Mesendoderm (in vitro differentiated cells): ENCODE results near the gene SLC66A3.

Source experiments
- DNase-seq: peaks from one replicate; pipeline ENCODE4 v3.0.0; 2013
- H2AK5ac ChIP-seq: 2 replicates; pipeline ENCODE4 v1.6.1; 2013; ENCODE audit warnings: low read length, inconsistent platforms
- H2BK120ac ChIP-seq: 2 replicates; pipeline ENCODE4 v1.6.1; 2013; ENCODE audit warnings: low read depth, mild to moderate bottlenecking, low read length, moderate library complexity, mixed read lengths
- H2BK15ac ChIP-seq: replicated peaks from 2 replicates; pipeline ENCODE4 v1.6.1; 2013; ENCODE audit warnings: low read depth, mild to moderate bottlenecking, moderate library complexity
- H2BK5ac ChIP-seq: 2 replicates; pipeline ENCODE4 v1.6.1; 2013; ENCODE audit warnings: low read length, inconsistent platforms
- H3K18ac ChIP-seq: 2 replicates; pipeline ENCODE4 v1.6.1; 2013; ENCODE audit warnings: mild to moderate bottlenecking, low read length, mixed read lengths
- H3K23ac ChIP-seq: one replicate; pipeline ENCODE4 v1.6.1; 2013; ENCODE audit warnings: low read length
- H3K27ac ChIP-seq: 2 replicates; pipeline ENCODE4 v1.5.1; 2013; ENCODE audit warnings: low read depth, mild to moderate bottlenecking, inconsistent platforms, low read length, moderate library complexity
- H3K27me3 ChIP-seq: 2 replicates; pipeline ENCODE4 v1.6.1; 2013; ENCODE audit warnings: low read length, control low read depth, mild to moderate bottlenecking, inconsistent platforms; ENCODE audit not compliant: insufficient read depth, poor library complexity
- H3K36me3 ChIP-seq: 2 replicates; pipeline ENCODE4 v1.6.1; 2013; ENCODE audit warnings: low read length, inconsistent platforms; ENCODE audit not compliant: control insufficient read depth, insufficient read depth
- H3K4ac ChIP-seq: one replicate; pipeline ENCODE4 v1.6.1; 2013; ENCODE audit warnings: low read depth, mild to moderate bottlenecking, low read length, moderate library complexity
- H3K4me1 ChIP-seq: 2 replicates; pipeline ENCODE4 v1.6.1; 2013; ENCODE audit warnings: low read depth, low read length, inconsistent platforms; ENCODE audit not compliant: control insufficient read depth
- H3K4me2 ChIP-seq: 2 replicates; pipeline ENCODE4 v1.6.1; 2013; ENCODE audit warnings: low read length
- H3K4me3 ChIP-seq: 2 replicates; pipeline ENCODE4 v1.5.1; 2013; ENCODE audit warnings: mild to moderate bottlenecking, low read length
- H3K56ac ChIP-seq: one replicate; pipeline ENCODE4 v1.6.1; 2013; ENCODE audit warnings: low read length
- H3K79me1 ChIP-seq: 2 replicates; pipeline ENCODE4 v1.6.1; 2013; ENCODE audit warnings: low read length, inconsistent platforms
- H3K79me2 ChIP-seq: 2 replicates; pipeline ENCODE4 v1.6.1; 2013; ENCODE audit warnings: mild to moderate bottlenecking, low read length; ENCODE audit not compliant: control insufficient read depth, insufficient read depth
- H3K9ac ChIP-seq: 2 replicates; pipeline ENCODE4 v1.6.1; 2013; ENCODE audit warnings: low read length, inconsistent platforms
- H4K5ac ChIP-seq: one replicate; pipeline ENCODE4 v1.6.1; 2013; ENCODE audit warnings: low read length
- H4K8ac ChIP-seq: one replicate; pipeline ENCODE4 v1.6.1; 2013; ENCODE audit warnings: low read depth, mild to moderate bottlenecking, control low read depth, low read length, moderate library complexity
- whole genome bisulfite sequencing: extraction: QIAGEN DNeasy Blood & Tissue Kit; methylation state at CpG from one replicate; pipeline ENCODE4 v1.1.7; 2013; ENCODE audit warnings: low lambda C conversion rate, missing lambda C conversion rate; ENCODE audit not compliant: insufficient coverage; ENCODE audit errors: extremely low coverage; 5-methylcytosine and 5-hydroxymethylcytosine counted together

The SLC66A3 gene

GRCh38 chr2:11156396-11157075 lies 1.3 kb downstream of the SLC66A3 start:
- Histone ChIP-seq H2BK5ac (no peak overlapping the region), H4K5ac (no peak overlapping the region), H3K79me1 (no peaks in the 10 kb centered on the region), H3K27me3 (no peaks in the 10 kb centered on the region), H4K8ac (no peak overlapping the region), H3K56ac (no peak overlapping the region), H3K4me3 (no peak overlapping the region), H3K4me2 (no peak overlapping the region), H2AK5ac (no peak overlapping the region), H3K18ac (no peak overlapping the region), H2BK15ac (no peak overlapping the region), H3K36me3 (no peaks in the 10 kb centered on the region), H3K4ac (no peak overlapping the region), H3K4me1 (no peaks in the 10 kb centered on the region), H3K9ac (no peak overlapping the region), H3K27ac (no peak overlapping the region), H3K79me2 (no peaks in the 10 kb centered on the region), H3K23ac (no peak overlapping the region), H2BK120ac (no peak overlapping the region)
- DNase-seq = no peak
- WGBS = no CpG with 5 or more reads among the region's 13 CpGs

- Histone ChIP-seq H3K18ac (no peak overlapping the region), H3K79me2 (no peaks in the 10 kb centered on the region), H3K4ac (no peak overlapping the region), H3K4me1 (no peaks in the 10 kb centered on the region), H3K4me3 (no peak overlapping the region), H3K79me1 (no peaks in the 10 kb centered on the region), H2AK5ac (no peak overlapping the region), H2BK5ac (no peak overlapping the region), H2BK120ac (no peak overlapping the region), H3K36me3 (no peaks in the 10 kb centered on the region), H3K4me2 (no peak overlapping the region), H3K56ac (no peak overlapping the region), H2BK15ac (no peak overlapping the region), H3K9ac (no peak overlapping the region), H4K8ac (no peak overlapping the region), H4K5ac (no peak overlapping the region), H3K23ac (no peak overlapping the region), H3K27me3 (no peaks in the 10 kb centered on the region), H3K27ac (no peak overlapping the region)
- no peak for DNase-seq
- WGBS = no CpG with 5 or more reads among the region's 6 CpGs
Observed at GRCh38 chr2:11157296-11157695, 2.0 kb downstream of the SLC66A3 start.

GRCh38 chr2:11157731-11158130 lies 2.5 kb downstream of the SLC66A3 start:
- Histone ChIP-seq H3K36me3 (no peaks in the 10 kb centered on the region), H2BK15ac (no peak overlapping the region), H4K8ac (no peak overlapping the region), H3K56ac (no peak overlapping the region), H4K5ac (no peak overlapping the region), H3K4me1 (no peaks in the 10 kb centered on the region), H3K4me2 (no peak overlapping the region), H3K4ac (no peak overlapping the region), H3K9ac (no peak overlapping the region), H3K79me2 (no peaks in the 10 kb centered on the region), H3K79me1 (no peaks in the 10 kb centered on the region), H2BK120ac (no peak overlapping the region), H2BK5ac (no peak overlapping the region), H3K18ac (no peak overlapping the region), H2AK5ac (no peak overlapping the region), H3K27me3 (no peaks in the 10 kb centered on the region), H3K27ac (no peak overlapping the region), H3K23ac (no peak overlapping the region), H3K4me3 (no peak overlapping the region)
- DNase-seq = no peak
- no CpG with 5 or more reads among the region's 4 CpGs for WGBS

- no peak for DNase-seq
- H3K36me3 ChIP-seq = no peaks in the 10 kb centered on the region
- H2BK15ac ChIP-seq = no peak overlapping the region
- H3K18ac ChIP-seq = no peak overlapping the region
- H3K79me2 ChIP-seq = no peaks in the 10 kb centered on the region
- no peak overlapping the region for H3K9ac ChIP-seq
- no peaks in the 10 kb centered on the region for H3K27me3 ChIP-seq
- WGBS = no CpG with 5 or more reads among the region's 14 CpGs
- no peak overlapping the region for H4K8ac ChIP-seq
- no peak overlapping the region for H3K4me2 ChIP-seq
- no peak overlapping the region for H3K23ac ChIP-seq
- H2BK120ac ChIP-seq = no peak overlapping the region
- H3K27ac ChIP-seq = no peak overlapping the region
- H3K4me3 ChIP-seq = no peak overlapping the region
- H2AK5ac ChIP-seq = no peak overlapping the region
- no peaks in the 10 kb centered on the region for H3K4me1 ChIP-seq
- H4K5ac ChIP-seq = no peak overlapping the region
- H3K79me1 ChIP-seq = no peaks in the 10 kb centered on the region
- H3K56ac ChIP-seq = no peak overlapping the region
- H2BK5ac ChIP-seq = no peak overlapping the region
- H3K4ac ChIP-seq = no peak overlapping the region
Observed at GRCh38 chr2:11158916-11159573, 3.8 kb downstream of the SLC66A3 start.

GRCh38 chr2:11159574-11160170 lies 4.4 kb downstream of the SLC66A3 start:
- Histone ChIP-seq H3K27me3 (no peaks in the 10 kb centered on the region), H2AK5ac (no peak overlapping the region), H3K9ac (no peak overlapping the region), H3K36me3 (no peaks in the 10 kb centered on the region), H2BK5ac (no peak overlapping the region), H3K4me1 (no peaks in the 10 kb centered on the region), H4K5ac (no peak overlapping the region), H4K8ac (no peak overlapping the region), H3K79me2 (no peaks in the 10 kb centered on the region), H3K4me2 (no peak overlapping the region), H3K56ac (no peak overlapping the region), H2BK120ac (no peak overlapping the region), H3K18ac (no peak overlapping the region), H2BK15ac (no peak overlapping the region), H3K27ac (no peak overlapping the region), H3K23ac (no peak overlapping the region), H3K79me1 (no peaks in the 10 kb centered on the region), H3K4me3 (no peak overlapping the region), H3K4ac (no peak overlapping the region)
- WGBS = no CpG with 5 or more reads among the region's 14 CpGs
- no peak for DNase-seq
